Germinal center (tissue), 1 donor: ENCODE data around the gene PPL.

Experiments used
- DNase-seq: peaks from one replicate; pipeline ENCODE4 v3.0.0; 2012; ENCODE audit warnings: mixed read lengths, low spot score

The PPL gene

GRCh38 chr16:4888428-4889135 lies 48.4 kb downstream of the PPL start:
- DNase-seq = no peak

- no peak for DNase-seq
Measured at GRCh38 chr16:4886151-4886550, 50.8 kb downstream of the PPL start.

GRCh38 chr16:4884972-4885874 lies 51.7 kb downstream of the PPL start:
- no peak for DNase-seq

- DNase-seq = no peak
Measured at GRCh38 chr16:4884209-4884608, 52.7 kb downstream of the PPL start.

- DNase-seq = no peak
Measured at GRCh38 chr16:4883501-4883900, 53.4 kb downstream of the PPL start.

- DNase-seq = no peak
Measured at GRCh38 chr16:4882633-4883285, 54.2 kb downstream of the PPL start.

GRCh38 chr16:4882000-4882632 lies 54.8 kb downstream of the PPL start:
- no peak for DNase-seq

- DNase-seq = no peak
Measured at GRCh38 chr16:4880006-4880580, 56.9 kb downstream of the PPL start.

GRCh38 chr16:4879049-4879448 lies 57.9 kb downstream of the PPL start:
- no peak for DNase-seq

- DNase-seq = no peak
Measured at GRCh38 chr16:4877380-4877685, 59.6 kb downstream of the PPL start.

- no peak for DNase-seq
Measured at GRCh38 chr16:4876646-4877379, 60.1 kb downstream of the PPL start.

GRCh38 chr16:4874666-4875065 lies 62.3 kb downstream of the PPL start:
- no peak for DNase-seq

- DNase-seq = no peak
Measured at GRCh38 chr16:4873091-4873490, 63.9 kb downstream of the PPL start.

- no peak for DNase-seq
Measured at GRCh38 chr16:4871071-4871470, 65.9 kb downstream of the PPL start.

GRCh38 chr16:4870138-4870671 lies 66.7 kb downstream of the PPL start:
- no peak for DNase-seq

- DNase-seq = no peak
Measured at GRCh38 chr16:4869147-4869805, 67.7 kb downstream of the PPL start.

- no peak for DNase-seq
Measured at GRCh38 chr16:4868535-4868934, 68.4 kb downstream of the PPL start.

- DNase-seq = no peak
Measured at GRCh38 chr16:4868026-4868425, 68.9 kb downstream of the PPL start.

- DNase-seq = no peak
Measured at GRCh38 chr16:4866586-4866985, 70.4 kb downstream of the PPL start.

- DNase-seq = no peak
Measured at GRCh38 chr16:4865231-4865860, 71.6 kb downstream of the PPL start.
